ENCODE data around the gene WNT7A.

Gene WNT7A

GRCh38 chr3:13827256-13827655 is 52.6 kb downstream of the WNT7A start:
- DNase-seq (ENCODE audit: low spot score) = no peak

DNA sequence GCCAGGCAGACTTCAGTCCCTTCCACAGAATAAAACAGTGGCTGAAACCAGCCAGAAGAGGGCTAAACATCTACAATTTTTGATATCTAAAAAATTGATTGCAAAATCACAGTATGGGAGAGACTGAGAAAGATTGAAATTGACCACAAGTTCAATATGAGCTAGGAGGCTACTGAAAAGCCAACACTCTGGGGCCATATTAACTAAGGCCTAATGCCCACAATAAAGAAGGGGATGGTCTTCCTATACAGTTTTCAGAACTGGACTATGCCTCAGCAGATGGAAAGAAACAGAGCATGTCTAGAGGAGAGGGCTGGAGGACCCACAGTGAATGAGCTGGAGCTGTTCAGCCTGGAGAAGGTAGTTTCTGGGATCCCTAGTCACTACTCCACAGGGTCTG is 53.2 kb downstream of the WNT7A start:
- DNase-seq (ENCODE audit: low spot score) = no peak

- no peak for DNase-seq (ENCODE audit: low spot score)
Observed at GRCh38 chr3:13825821-13826220, 54.0 kb downstream of the WNT7A start.

- no peak for DNase-seq (ENCODE audit: low spot score)
Observed at GRCh38 chr3:13825311-13825579, 54.6 kb downstream of the WNT7A start.

GRCh38 chr3:13824521-13825310 is 55.2 kb downstream of the WNT7A start:
- DNase-seq (ENCODE audit: low spot score) = no peak

- no peak for DNase-seq (ENCODE audit: low spot score)
Observed at GRCh38 chr3:13823692-13824091, 56.2 kb downstream of the WNT7A start.

- no peak for DNase-seq (ENCODE audit: low spot score)
Observed at GRCh38 chr3:13822871-13823585, 56.8 kb downstream of the WNT7A start.

DNA sequence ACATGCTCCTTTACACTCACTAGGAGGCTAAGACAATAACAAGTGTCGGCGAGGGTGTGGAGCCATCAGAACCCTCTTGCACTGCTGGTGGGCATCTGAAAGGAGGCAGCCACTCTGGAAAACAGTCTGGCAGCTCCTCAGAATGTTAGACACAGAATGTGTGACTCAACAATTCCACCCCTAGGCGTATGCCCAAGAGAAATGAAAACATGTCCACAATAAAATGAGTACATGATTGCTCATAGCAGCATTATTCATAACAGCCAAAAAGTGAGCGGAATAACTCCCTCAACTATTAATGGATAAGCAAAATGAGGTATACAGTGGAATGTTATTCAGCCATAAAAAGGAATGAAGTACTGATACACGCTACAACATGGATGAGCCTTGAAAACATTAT is 57.8 kb downstream of the WNT7A start:
- no peak for DNase-seq (ENCODE audit: low spot score)

DNA sequence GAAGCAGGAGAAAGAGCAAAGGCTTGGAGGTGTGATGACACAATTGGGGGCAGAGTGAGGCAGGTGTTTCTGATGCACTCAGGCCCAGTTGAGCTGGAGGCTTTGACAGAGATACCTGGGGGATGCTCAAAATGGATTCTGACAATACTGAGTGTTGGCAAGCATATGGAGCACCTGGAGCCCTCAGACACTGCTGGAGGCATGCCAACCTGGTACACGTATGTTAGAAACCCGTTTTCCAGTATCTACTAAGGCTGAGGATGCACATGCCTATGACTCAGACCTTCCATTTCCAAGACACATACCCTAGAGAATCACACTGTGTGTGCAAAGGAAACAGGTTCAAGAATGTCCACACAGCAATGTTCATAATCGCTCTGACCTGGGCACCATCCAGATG is 58.7 kb downstream of the WNT7A start:
- no peak for DNase-seq (ENCODE audit: low spot score)

DNA sequence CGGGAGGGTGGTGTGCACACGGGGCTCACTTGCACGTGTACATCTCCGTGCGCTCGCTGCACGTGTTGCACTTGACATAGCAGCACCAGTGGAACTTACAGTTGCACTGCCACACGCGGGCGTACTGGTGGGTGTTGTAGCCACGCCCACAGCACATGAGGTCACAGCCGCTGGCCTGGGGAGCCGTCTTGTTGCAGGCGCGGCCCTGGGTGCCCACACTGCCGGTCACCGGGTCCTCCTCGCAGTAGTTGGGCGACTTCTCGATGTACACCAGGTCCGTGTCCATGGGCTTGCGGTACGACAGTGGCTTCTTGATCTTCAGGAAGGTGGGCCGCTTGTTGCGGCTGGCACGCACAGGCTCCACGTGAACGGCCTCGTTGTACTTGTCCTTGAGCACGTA is 61.0 kb downstream of the WNT7A start:
- DNase-seq (ENCODE audit: low spot score) = no peak

DNA sequence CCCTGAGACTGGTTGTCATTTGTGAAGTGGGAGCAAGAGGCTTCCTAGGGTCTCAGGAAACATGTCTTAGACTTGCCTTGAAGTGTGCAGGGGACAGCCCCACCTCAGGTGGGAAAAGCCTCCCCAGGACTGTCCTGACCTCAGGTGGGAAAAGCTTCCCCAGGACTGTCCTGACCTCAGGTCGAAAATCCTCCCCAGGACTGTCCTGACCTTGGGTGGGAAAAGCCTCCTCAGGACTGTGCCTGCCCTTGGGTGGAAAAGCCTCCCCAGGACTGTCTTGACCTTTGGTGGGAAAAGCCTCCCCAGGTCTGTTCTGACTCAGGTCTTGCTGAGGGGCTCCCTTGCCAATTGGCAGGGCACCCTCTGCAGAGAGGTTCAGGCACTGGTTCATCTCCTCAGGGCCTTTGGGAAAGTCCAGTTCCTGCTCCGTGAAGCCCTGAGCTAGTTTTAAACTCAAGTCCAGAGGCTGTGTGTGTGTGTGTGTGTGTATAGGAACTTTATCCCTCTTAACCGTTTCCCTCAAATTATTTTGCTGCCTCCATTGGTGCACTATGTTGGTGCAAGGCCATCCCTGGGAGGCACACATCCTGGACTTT is 64.7 kb downstream of the WNT7A start:
- no peak for DNase-seq (ENCODE audit: low spot score)

GRCh38 chr3:13812034-13812471 is 67.8 kb downstream of the WNT7A start:
- no peak for DNase-seq (ENCODE audit: low spot score)

DNA sequence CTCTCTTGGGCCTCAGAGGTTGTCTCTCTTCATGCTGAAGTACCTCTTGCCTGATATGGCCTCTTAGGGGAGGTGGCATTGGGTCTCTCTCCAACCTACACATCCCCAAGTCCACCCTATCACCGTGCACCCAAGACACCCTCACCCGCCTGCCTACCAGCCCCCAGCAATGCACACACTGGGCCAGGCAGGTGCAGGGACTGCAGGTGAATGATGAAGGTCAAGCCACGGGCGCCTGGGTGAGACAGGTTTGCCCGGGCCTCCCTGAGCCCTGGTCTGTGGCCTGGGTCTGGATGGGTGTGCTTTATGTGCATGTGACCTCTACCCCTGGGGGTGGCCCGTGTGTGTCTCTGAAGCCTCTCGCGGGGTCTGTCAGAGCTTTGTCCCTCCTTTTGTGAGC is 68.3 kb downstream of the WNT7A start:
- DNase-seq (ENCODE audit: low spot score) = no peak

GRCh38 chr3:13808550-13808949 is 71.3 kb downstream of the WNT7A start:
- DNase-seq (ENCODE audit: low spot score) = no peak

DNA sequence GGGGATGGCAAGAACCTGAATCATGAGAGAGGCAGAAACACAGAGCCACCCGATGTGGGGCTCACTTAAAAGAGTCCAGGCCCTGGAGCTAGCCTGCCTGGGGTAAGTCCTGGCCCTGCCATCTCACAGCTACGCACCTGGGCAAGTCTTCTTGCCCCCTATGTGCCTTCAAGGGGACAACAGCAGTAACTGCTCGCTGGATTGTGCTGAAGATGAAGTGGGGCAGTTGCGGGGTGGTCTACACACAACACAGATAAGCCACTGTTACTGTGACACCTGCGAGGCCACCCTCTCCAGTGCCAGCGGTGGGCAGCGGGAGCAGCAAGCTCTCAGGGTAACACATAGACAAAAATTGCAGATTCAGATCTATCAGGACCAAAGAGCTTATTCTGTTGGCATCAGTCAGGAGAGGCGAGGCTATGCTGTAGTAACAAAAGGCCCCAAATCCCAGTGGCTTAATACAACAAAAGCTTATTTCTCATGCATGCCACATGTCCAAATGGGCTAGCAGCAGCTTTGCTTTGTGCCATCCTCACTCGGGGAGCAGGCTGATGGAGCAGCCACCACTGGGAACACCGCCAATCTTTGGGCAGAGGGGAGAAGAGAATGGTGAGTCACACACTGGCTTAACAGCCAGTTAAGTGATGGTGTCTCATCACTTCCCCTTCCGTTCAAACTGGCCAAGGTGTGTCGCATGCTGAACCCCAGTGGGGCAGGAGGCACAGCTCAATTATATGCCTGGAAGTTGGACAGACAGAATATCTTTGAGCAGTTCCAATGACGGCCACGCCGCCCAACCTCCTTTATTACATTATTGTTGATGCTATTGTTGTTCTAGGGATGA is 78.3 kb downstream of the WNT7A start:
- no peak for DNase-seq (ENCODE audit: low spot score)

DNA sequence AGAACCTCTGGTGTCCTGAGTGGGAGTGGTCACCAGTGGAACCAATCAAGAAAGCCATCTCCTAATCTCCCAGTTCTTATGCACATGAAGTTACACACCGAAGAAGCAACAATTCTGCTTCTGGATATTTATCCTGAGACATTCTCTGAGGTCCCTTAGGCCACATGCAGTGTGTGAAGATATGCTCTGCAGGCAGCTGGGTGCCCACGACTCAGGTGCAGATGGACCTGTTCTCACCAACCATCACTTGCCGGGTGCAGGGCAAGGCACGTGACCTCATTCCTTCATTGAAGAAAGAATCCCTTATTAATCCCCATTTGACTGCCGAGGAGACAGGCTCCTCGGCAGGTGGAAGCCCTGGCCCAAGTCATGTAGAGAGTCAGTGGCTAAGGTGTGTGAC is 79.8 kb downstream of the WNT7A start:
- DNase-seq (ENCODE audit: low spot score) = no peak

DNA sequence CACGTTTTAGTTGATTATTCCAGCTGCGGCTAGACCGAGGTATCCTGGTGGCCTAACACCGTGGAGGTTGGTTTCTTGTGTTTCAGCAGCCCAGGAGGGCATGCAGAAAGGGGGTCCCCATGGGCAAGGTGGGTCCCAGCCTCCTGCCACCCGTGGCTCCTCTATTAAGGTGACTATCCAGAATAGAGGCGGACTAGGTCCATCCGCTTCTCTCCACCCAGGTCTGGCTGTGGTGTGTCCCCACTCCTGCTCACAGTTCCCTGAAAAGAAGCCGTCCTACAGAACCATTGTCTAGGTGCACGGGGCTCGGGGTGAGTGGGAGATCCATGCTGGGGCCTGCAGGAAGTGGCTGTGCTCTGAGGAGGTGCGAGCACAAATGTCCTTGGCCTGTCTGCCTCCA is 81.5 kb downstream of the WNT7A start:
- no peak for DNase-seq (ENCODE audit: low spot score)

GRCh38 chr3:13796701-13797460 is 83.0 kb downstream of the WNT7A start:
- no peak for DNase-seq (ENCODE audit: low spot score)

- DNase-seq (ENCODE audit: low spot score) = no peak
Observed at GRCh38 chr3:13795816-13796215, 84.1 kb downstream of the WNT7A start.

- DNase-seq (ENCODE audit: low spot score) = no peak
Observed at GRCh38 chr3:13794322-13794721, 85.5 kb downstream of the WNT7A start.

DNA sequence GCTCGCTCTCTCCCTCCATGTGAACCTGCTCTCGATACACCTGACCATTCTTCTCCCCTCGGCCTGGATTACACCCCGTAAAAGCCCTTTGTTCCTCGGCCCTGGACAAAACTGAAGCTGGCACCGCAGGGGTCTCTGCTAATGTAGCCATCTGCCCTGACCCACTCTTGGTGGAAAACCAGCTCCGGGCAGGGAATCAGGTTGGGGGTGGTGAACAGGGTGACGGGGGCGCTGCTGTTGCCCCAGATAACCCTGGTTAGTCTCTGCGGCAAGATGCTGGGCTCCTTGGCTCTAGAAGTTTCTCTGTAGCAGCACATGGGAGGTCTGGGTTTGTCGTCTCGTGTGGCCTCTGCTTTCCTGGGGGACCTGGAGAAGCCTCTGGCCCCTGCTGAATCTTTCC is 86.4 kb downstream of the WNT7A start:
- DNase-seq (ENCODE audit: low spot score) = no peak

All from AG08395 (cell line).